Activated T-cell treated with anti-CD3 and anti-CD28 coated beads for 24 hours (primary cell): ENCODE measurements around the gene COLEC11.

Experiments
- DNase-seq: peaks from one replicate; pipeline ENCODE4 v3.0.0-alpha.2; 2020; ENCODE audit warnings: low read depth

Gene COLEC11

GRCh38 chr2:3639015-3639630 lies 44.2 kb downstream of the COLEC11 start:
- DNase-seq = no peak

DNA sequence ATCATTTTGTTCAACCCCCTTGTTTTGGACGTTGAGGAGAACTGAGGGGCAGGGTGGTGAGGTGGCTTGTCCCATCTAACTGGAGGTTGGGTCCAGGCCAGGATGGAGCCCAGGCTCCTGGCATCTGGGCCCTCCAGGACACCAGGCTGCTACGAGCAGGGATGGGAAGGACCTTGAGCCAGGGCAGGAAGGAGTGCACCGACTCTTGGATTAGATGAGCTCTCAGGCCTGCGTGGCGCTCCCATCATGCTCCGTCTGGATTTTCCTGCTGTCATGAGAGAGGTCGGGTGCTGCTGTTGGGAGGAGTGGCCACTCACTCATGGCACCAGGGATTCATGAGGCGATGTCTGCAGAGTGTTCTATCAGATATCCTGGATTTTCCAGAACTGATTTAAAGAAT lies 44.7 kb downstream of the COLEC11 start:
- DNase-seq = no peak

DNA sequence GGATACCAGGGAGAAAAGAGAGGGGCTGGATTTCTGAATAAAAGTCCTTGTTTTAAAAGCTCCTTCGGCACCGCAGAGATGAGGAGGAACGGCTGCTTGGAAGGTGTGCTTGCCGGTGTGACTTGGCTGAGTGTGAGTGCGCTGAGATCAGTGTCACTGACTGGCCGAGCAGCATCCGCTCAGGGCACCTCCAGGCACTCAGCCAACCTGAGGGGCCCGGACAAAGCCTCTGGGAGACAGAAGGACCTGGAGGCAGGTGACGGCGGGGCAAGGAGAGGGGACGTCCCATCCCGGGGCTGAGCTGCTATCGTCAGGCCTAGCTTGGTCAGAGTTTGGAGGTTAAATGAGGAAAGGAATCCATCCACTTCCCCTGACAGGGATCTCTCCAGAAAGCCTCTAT lies 46.3 kb downstream of the COLEC11 start:
- DNase-seq = no peak

DNA sequence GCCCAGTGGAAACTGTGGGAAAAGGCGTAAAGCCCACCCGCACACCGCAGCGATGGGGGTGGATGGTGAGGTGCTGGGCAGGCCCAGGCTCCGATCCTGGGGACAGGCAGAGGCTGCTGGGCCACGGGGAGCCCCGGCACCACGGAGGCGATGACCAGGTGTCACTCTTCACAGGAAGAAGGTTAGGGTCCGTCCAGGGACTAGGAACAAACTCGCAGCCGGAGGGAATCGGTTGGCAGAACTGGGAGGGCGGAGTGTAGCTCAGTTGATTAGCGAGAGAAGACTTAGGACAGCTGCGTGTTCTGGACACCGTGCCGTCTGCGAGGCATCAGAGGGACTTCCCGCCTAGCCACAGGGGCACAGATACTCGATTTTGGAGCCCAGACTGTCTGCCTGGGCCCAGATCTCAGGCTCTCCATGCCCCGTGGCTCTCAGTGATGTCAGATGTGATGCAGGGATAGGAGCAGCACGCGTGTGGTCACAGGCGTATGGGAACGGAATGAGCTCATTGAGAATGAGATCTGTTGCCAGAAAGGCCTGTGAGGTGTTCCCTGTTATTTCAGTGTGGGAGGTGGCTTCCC lies 47.0 kb downstream of the COLEC11 start:
- no peak for DNase-seq

GRCh38 chr2:3642521-3643215 lies 47.8 kb downstream of the COLEC11 start:
- no peak for DNase-seq

GRCh38 chr2:3643371-3644245 lies 48.7 kb downstream of the COLEC11 start:
- DNase-seq = no peak

DNA sequence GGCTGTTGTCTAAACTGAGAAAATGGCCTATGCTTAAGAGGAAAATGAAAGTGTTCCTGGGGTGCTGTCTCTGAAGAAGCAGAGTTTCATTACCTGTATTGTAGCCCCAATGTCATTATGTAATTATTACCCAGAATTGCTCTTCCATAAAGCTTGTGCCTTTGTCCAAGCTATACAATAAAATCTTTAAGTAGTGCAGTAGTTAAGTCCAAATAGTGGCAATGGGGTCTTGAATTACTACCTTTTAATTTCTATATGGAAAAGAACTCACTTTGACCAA lies 49.3 kb downstream of the COLEC11 start:
- no peak for DNase-seq

GRCh38 chr2:3644891-3645605 lies 50.1 kb downstream of the COLEC11 start:
- no peak for DNase-seq

DNA sequence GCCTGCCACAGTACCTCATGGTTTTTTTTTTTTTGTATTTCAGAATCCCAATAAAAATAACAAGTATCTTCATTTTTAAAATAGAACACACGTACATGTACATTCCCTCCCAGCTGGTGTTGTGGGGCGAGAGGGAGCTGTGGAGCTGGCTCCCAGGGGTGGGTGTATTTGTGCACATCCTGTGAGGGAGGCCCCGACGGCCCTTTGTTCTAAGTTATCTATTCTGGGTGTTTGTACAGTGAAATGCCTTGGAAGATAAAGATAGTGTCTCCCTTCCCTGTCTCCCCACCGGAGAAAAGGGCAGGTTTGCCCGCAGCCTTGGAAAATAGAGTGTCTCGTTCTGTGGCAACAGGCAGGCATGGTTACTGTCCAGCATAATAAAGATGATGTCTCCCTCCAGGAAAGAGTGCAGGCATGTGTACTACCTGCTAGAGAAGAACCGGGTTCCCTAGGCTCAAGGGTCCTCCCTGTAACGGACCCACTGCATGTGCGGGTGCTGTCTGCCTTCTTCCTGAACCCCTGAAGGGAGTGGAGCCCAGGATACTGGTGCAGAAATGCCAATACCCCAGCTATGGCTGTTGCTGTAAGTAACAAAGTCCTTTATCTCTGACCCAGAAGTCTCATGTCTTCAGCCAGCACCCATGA lies 51.0 kb downstream of the COLEC11 start:
- no peak for DNase-seq

DNA sequence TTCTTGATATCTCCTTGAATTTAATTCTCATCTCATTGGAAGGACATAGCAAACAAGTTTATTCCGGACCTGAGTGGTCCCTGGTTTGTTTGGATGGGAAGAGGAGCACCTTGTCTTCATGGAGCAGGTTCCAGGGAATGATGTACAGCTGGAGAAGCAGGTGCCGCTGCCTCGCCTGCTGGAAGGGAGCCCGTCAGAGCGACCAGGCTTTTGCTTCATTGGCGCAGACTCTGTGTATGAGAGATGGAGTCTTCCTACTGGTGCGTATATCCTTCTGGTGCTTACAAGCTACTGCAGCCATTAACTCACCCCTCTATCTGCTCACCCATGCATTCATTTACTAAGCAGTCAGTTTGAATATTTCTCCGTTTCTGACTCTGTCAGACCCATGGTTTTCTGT lies 51.5 kb downstream of the COLEC11 start:
- DNase-seq = no peak

GRCh38 chr2:3647246-3647645 lies 52.3 kb downstream of the COLEC11 start:
- no peak for DNase-seq

DNA sequence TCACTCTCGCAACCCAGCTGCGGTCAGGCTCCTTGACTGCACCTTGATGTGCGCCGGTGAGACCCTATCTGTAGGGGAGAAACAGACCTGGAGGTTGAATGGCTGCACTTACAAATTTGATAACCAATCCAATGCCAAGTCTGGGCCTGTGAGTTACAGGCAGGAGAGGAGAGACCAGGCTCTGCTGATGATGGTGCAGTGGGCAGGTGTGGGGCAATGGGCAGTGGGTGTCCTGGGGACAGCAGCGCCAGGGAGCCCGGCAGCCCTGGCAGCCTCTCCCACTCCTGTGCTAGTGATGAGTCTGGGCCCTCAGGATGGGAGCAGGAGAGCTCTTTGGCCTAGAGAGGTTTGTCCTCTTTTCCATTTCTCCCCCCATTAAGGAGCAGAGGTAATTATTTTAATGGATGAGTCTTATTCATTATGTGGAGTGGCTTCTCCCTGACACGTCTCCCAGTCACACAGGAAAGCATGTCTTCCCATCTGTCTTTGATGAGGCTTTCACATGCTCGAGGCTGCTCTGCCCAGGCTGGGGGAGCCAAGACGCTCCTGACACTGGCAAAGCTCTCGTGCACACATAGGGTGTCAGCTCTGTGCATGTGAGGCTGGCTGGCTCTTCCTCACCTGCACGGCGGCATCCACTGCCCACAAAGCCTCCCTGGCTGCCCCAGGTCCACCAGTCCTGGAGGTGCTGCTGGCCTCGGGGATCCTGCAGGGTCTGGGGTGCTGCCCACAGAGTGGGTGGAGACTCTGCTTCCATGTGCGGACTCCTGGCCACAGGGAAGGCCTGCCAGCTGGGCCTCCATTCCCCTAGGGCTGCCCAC lies 53.1 kb downstream of the COLEC11 start:
- no peak for DNase-seq

GRCh38 chr2:3648652-3649177 lies 53.8 kb downstream of the COLEC11 start:
- DNase-seq = no peak

GRCh38 chr2:3649581-3649980 lies 54.7 kb downstream of the COLEC11 start:
- DNase-seq = no peak

- DNase-seq = no peak
Measured at GRCh38 chr2:3650140-3650920, 55.4 kb downstream of the COLEC11 start.

DNA sequence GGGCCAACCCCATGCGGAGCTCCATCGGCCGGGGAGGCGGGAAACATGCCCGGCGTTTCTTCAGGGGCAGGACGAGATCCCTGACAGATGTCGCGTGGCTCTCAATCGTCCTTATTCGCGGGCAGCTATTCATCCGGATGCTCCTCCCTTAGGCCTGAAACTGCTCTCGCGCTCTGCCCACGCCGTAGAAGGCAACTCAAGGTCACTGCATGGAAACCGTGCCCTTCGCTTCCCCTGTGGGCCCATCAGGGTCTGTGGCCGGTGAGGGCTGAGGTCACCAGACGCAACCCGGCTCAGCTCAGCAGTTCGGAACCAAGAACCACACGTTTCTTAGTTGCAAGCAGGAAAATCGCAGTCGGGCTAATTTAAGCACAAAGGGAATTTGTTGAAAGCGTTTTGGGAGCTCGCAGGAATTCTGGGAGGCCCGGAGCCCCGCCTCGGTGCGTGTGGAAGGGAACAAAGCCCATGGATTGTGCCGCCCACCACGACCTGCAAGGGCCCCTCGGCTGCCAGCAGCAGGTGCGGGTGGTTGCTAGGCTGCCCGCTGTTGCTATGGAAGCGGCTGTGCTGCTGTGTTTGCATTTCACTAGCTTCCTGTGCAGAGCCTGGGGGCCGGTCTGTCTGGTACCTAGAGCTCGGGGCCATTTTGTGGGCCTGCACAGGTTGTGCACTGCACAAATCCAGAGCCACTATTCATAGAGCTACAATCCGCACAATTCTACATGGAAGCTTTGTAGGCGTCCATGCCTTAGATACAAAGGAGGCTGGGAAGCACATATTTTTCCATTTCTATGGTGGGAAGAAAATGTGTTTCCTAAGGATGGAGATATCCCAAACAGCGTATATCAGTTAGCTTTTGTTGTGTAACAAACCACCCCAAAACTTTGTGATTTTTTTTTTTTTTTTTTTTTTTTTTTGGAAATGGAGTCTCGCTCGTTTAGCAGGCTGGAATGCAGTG lies 57.1 kb downstream of the COLEC11 start:
- DNase-seq = peak; percentile 49

DNA sequence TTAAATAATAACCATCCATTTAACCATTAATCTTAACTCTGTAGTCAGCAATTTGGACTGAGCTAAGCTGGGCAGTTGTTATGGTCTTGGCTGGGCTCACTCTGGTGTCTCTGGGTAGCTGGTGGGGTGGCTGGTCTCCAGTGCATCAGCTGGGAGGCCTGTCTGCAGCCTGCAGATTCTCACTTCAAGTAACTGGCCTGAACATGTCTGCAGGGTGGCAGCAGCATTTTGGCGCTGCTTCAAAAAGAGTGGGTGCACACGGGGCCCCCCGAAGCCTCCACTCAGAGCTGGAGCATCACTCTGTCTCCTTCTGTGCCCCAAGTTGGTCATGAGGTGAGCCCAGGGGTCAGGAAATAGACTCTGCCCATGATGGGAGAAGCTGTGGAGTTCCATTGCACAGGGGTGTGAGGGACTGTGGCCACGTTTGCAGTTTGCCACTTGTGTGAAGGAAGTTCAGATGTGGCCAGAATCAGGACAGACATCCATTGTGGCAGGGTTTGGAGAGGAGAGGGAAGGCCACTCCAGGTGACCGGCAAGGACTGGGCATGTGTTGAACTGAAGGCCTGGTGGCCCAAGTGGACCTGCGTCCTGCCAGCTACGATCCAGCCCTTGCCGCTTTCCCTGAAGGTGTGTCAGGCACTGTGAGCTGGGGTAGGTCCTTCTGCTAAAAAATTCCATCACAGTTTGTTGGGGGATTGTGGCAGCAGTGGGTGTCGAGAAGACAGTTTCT lies 58.1 kb downstream of the COLEC11 start:
- no peak for DNase-seq

DNA sequence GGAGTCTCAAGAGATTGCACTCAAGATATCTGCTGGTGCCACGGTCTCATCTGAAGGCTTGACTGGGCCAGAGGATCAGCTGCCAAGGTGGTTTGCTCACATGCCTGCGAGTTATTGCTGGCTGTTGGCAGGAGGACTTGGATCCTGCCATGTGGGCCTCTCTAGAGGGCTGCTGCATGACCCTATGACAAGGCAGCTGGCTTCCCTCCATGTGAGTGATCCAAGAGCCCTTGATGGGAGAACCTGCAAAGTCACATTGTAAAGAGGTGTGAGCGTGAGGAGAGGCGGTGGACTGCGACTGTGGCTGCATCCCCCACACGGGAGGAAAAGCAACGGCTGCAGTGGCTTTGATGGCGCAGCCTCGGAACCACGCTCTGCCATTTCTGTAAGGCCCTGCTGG lies 59.1 kb downstream of the COLEC11 start:
- no peak for DNase-seq
